D721Med (cell line): ENCODE measurements around the gene TWSG1.
"Not testable (repeated sequence)": the region's sequence is repeated elsewhere in the genome, so short reads cannot be mapped to it uniquely, and the experiment has no call there.

Experiments used
- DNase-seq: peaks from one replicate; pipeline ENCODE4 v3.0.0; 2011; ENCODE audit warnings: low spot score; ENCODE audit not compliant: insufficient read length
- FAIRE-seq: peaks from 2 replicates; lab custom pipeline; 2011; peaks lifted over from hg19 to GRCh38; lab: Jason Lieb, UNC
- CTCF ChIP-seq: IDR thresholded peaks from 2 replicates; pipeline ENCODE4 v1.5.1; 2012; ENCODE audit warnings: mild to moderate bottlenecking, control low read depth; ENCODE audit not compliant: insufficient read depth; ENCODE audit errors: missing control alignments

The TWSG1 gene

GRCh38 chr18:9362869-9363268 lies 28.3 kb downstream of the TWSG1 start:
- no peak for DNase-seq
- no peak for TF ChIP-seq CTCF
- no peak for FAIRE-seq

GRCh38 chr18:9364242-9364641 lies 29.7 kb downstream of the TWSG1 start:
- FAIRE-seq (no peak), DNase-seq (no peak)

GRCh38 chr18:9365406-9365805 lies 30.8 kb downstream of the TWSG1 start:
- no peak for TF ChIP-seq CTCF
- DNase-seq: no peak
- no peak for FAIRE-seq

More at GRCh38 chr18:9364242-9364641, 29.7 kb downstream of the TWSG1 start:
- no peak for TF ChIP-seq CTCF

GRCh38 chr18:9366126-9366714 lies 31.6 kb downstream of the TWSG1 start:
- DNase-seq (no peak), FAIRE-seq (no peak)
- peak; percentile 69 for TF ChIP-seq CTCF

GRCh38 chr18:9373254-9373653 lies 38.7 kb downstream of the TWSG1 start:
- not testable (repeated sequence) for DNase-seq

GRCh38 chr18:9379118-9379517 lies 44.5 kb downstream of the TWSG1 start:
- peak; percentile 21 for FAIRE-seq
- no peak for TF ChIP-seq CTCF
- DNase-seq: no peak

More at GRCh38 chr18:9373254-9373653, 38.7 kb downstream of the TWSG1 start:
- not testable (repeated sequence) for FAIRE-seq

GRCh38 chr18:9380101-9380500 lies 45.5 kb downstream of the TWSG1 start:
- peak; percentile 6 for FAIRE-seq
- no peak for DNase-seq
- TF ChIP-seq CTCF: no peak
